Measurements from ENCODE around the gene GPC5. TPM values are rescaled to one million over a fixed set of nuclear protein-coding genes. Genes with fewer than 3 reads are reported as not detected.

Gene GPC5
- total RNA-seq, 4 donors from 2014 or later: 0.47 TPM; not detected in 3

- Histone ChIP-seq H3K27me3 (no peaks in the 10 kb centered on the region), H3K4me1 (no peaks in the 10 kb centered on the region), H3K27ac (no peak overlapping the region), H3K36me3 (no peaks in the 10 kb centered on the region), H3K9me3 (no peaks in the 10 kb centered on the region), H3K4me3 (no peak overlapping the region)
- TF ChIP-seq POLR2AphosphoS5 (IDR thresholded peaks at IDR 0.05): no peak
- TF ChIP-seq POLR2A (IDR thresholded peaks at IDR 0.05): no peak
- TF ChIP-seq EP300 (IDR thresholded peaks at IDR 0.05): no peak
- TF ChIP-seq CTCF (IDR thresholded peaks at IDR 0.05): no peak
- 82 to 83% methylated on average over 5 of the region's 5 CpGs for WGBS, 2 donors (ENCODE audit: low coverage in 1 of 2)
- no peak for ATAC-seq
Observed at GRCh38 chr13:92232871-92233270, 834.5 kb downstream of the GPC5 start.

GRCh38 chr13:92251671-92252210 lies 853.3 kb downstream of the GPC5 start:
- no peak for ATAC-seq
- H3K4me3 ChIP-seq: no peak overlapping the region
- H3K36me3 ChIP-seq: no peaks in the 10 kb centered on the region
- no peak overlapping the region for H3K27ac ChIP-seq
- no peaks in the 10 kb centered on the region for H3K9me3 ChIP-seq
- no peaks in the 10 kb centered on the region for H3K27me3 ChIP-seq
- H3K4me1 ChIP-seq: no peaks in the 10 kb centered on the region
- TF ChIP-seq EP300 (IDR thresholded peaks at IDR 0.05) (no peak), CTCF (IDR thresholded peaks at IDR 0.05) (no peak), POLR2AphosphoS5 (IDR thresholded peaks at IDR 0.05) (no peak), POLR2A (IDR thresholded peaks at IDR 0.05) (no peak)
- WGBS, 2 donors (ENCODE audit: low coverage in 1 of 2): 45 to 50% methylated on average over 2 of the region's 2 CpGs

GRCh38 chr13:92255526-92255925 lies 857.1 kb downstream of the GPC5 start:
- no peaks in the 10 kb centered on the region for H3K9me3 ChIP-seq
- no peak overlapping the region for H3K27ac ChIP-seq
- no peaks in the 10 kb centered on the region for H3K36me3 ChIP-seq
- no peak overlapping the region for H3K4me3 ChIP-seq
- TF ChIP-seq POLR2A (IDR thresholded peaks at IDR 0.05) (no peak), POLR2AphosphoS5 (IDR thresholded peaks at IDR 0.05) (no peak), CTCF (IDR thresholded peaks at IDR 0.05) (no peak), EP300 (IDR thresholded peaks at IDR 0.05) (no peak)
- H3K4me1 ChIP-seq: no peaks in the 10 kb centered on the region
- ATAC-seq: no peak
- no peaks in the 10 kb centered on the region for H3K27me3 ChIP-seq

GRCh38 chr13:92256211-92256610 lies 857.8 kb downstream of the GPC5 start:
- H3K4me3 ChIP-seq: no peak overlapping the region
- no peak for ATAC-seq
- no peaks in the 10 kb centered on the region for H3K36me3 ChIP-seq
- no peak for TF ChIP-seq POLR2A (IDR thresholded peaks at IDR 0.05)
- TF ChIP-seq POLR2AphosphoS5 (IDR thresholded peaks at IDR 0.05): no peak
- no peak for TF ChIP-seq CTCF (IDR thresholded peaks at IDR 0.05)
- TF ChIP-seq EP300 (IDR thresholded peaks at IDR 0.05): no peak
- WGBS, 2 donors (ENCODE audit: low coverage in 1 of 2): 67 to 83% methylated on average over 4 of the region's 4 CpGs
- no peaks in the 10 kb centered on the region for H3K9me3 ChIP-seq
- H3K4me1 ChIP-seq: no peaks in the 10 kb centered on the region
- no peaks in the 10 kb centered on the region for H3K27me3 ChIP-seq
- no peak overlapping the region for H3K27ac ChIP-seq

GRCh38 chr13:92259046-92259445 lies 860.6 kb downstream of the GPC5 start:
- no peaks in the 10 kb centered on the region for H3K27me3 ChIP-seq
- H3K9me3 ChIP-seq: no peaks in the 10 kb centered on the region
- no peak overlapping the region for H3K27ac ChIP-seq
- ATAC-seq: no peak
- no peak overlapping the region for H3K4me3 ChIP-seq
- WGBS, 2 donors (ENCODE audit: low coverage in 1 of 2): 56% methylated on average over 1 of the region's 1 CpG; no CpG with 5 or more reads in 1 of the 2 donors
- no peaks in the 10 kb centered on the region for H3K4me1 ChIP-seq
- TF ChIP-seq EP300 (IDR thresholded peaks at IDR 0.05): no peak
- TF ChIP-seq CTCF (IDR thresholded peaks at IDR 0.05): no peak
- no peak for TF ChIP-seq POLR2A (IDR thresholded peaks at IDR 0.05)
- no peak for TF ChIP-seq POLR2AphosphoS5 (IDR thresholded peaks at IDR 0.05)
- no peaks in the 10 kb centered on the region for H3K36me3 ChIP-seq
